Neuron (in vitro differentiated cells): ENCODE data around the gene LRRC58.
"Not testable (repeated sequence)": the region's sequence is repeated elsewhere in the genome, so short reads cannot be mapped to it uniquely, and the experiment has no call there.

Experiments used
- H2AFZ ChIP-seq: one replicate; pipeline ENCODE4 v1.6.1; 2013; ENCODE audit warnings: low read depth, mild to moderate bottlenecking, inconsistent platforms, low read length, moderate library complexity
- H3K27me3 ChIP-seq: one replicate; pipeline ENCODE4 v1.6.1; 2013; ENCODE audit warnings: low read length; ENCODE audit not compliant: insufficient read depth
- H3K36me3 ChIP-seq: one replicate; pipeline ENCODE4 v1.6.1; 2013; ENCODE audit warnings: low read length; ENCODE audit not compliant: insufficient read depth
- H3K4me1 ChIP-seq: one replicate; pipeline ENCODE4 v1.6.1; 2013; ENCODE audit warnings: low read length; ENCODE audit not compliant: insufficient read depth
- H3K4me3 ChIP-seq: 2 replicates; pipeline ENCODE4 v1.5.1; 2013; ENCODE audit warnings: mild to moderate bottlenecking, low read length, moderate library complexity
- H3K9me3 ChIP-seq: one replicate; pipeline ENCODE4 v1.6.1; 2013; ENCODE audit warnings: low read length

Gene LRRC58

DNA sequence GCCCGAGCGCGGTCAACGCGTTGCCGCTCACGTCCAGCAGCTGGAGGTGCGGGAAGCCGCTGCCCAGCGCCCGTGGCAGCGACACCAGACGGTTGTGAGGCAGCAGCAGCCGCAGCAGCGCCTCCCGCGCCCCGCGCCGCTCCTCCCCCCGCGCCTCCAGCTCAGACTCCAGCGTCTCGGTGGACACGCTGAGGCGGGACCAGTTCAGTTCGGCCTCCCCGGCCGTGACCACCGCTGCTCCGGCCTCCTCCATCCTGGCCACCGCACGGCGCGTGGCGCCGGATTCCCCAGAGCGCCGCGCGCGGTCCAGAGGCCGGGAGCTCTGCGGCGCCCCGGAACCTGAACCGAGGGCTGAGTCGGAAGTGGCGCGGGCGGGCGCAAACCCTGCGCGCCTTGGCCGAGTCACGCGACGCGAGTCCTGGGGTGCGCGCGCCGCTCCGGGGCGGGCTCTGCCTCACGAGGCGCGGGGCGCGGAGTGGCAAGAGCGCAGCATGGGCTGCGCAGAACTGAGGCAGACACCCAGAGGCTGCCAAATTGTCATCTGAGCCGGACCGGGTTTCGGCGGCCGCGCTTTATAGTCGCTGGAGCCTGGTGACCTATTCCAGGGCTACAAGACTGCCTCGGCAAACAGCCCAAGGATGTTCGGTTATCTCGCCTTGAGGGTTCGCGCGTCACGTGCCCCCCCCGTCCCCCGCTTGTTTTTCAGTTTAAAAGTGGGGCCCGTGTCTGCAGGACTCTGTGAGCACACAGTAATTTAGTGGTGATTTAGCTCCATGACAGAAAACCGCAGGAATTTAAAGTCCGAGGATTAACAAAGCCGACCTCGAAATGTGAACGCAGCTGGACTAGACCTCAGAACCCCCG lies at the start of gene LRRC58:
LRRC58 (minus strand) TSS at position 364 of the 864 bp plus-strand sequence; CDS start at position 253, 111 bp downstream.
- Histone ChIP-seq H3K36me3 (peaks cover 12% of the 10 kb centered on the region), H3K9me3 (no peaks in the 10 kb centered on the region)

DNA sequence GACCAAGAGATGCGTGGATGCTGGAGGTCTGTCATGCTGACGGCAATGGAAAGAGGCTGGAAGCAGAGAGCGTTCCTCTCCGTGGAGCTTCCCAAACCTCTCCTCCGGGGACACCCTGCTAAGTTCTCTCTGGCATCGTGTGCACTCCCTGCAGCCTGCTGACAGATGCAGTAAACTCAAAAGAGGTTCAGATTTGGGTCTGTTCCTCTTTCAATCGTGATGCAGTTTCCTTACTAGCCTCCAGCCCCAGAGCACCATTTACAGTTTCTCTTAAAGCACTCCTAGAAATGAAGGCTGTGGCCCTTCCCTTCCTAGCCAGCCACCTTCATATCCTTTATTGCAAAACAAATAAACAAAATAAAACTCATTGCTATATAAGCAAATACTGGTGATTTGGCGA lies 47.3 kb upstream of the LRRC58 start:
- Histone ChIP-seq H3K4me1 (no peaks in the 10 kb centered on the region), H3K36me3 (peaks cover 71% of the 10 kb centered on the region), H3K27me3 (no peaks in the 10 kb centered on the region), H3K9me3 (no peaks in the 10 kb centered on the region), H3K4me3 (no peak overlapping the region), H2AFZ (no peak overlapping the region)

More for the DNA sequence above, at the start of gene LRRC58:
- Histone ChIP-seq H3K4me3 (peak within 1 kb of the TSS; percentile 61), H2AFZ (peak within 1 kb of the TSS; percentile 94), H3K4me1 (peaks cover 10% of the 10 kb centered on the region), H3K27me3 (no peaks in the 10 kb centered on the region)

DNA sequence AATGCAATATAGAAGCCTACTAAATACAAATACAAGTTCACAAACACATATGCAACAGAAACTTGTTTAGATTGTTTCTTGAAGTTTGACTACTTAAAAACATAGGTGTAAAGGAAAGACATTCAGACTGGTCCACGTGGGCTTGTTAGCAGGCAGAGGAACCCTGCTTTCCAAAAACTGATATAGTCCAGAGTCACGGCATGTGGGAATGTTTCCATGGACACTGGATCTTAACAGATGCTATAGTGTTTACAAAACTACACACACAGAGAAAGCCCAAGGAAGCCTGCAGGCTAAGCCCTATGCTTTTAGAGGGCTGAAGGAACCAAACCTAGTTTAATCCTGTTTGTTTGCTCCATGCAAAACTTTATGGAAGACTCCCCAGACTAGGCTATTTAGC lies 45.2 kb upstream of the LRRC58 start:
- no peaks in the 10 kb centered on the region for H3K27me3 ChIP-seq
- no peak overlapping the region for H3K4me3 ChIP-seq
- peaks cover 50% of the 10 kb centered on the region for H3K36me3 ChIP-seq
- H2AFZ ChIP-seq = no peak overlapping the region
- no peaks in the 10 kb centered on the region for H3K4me1 ChIP-seq
- no peaks in the 10 kb centered on the region for H3K9me3 ChIP-seq

DNA sequence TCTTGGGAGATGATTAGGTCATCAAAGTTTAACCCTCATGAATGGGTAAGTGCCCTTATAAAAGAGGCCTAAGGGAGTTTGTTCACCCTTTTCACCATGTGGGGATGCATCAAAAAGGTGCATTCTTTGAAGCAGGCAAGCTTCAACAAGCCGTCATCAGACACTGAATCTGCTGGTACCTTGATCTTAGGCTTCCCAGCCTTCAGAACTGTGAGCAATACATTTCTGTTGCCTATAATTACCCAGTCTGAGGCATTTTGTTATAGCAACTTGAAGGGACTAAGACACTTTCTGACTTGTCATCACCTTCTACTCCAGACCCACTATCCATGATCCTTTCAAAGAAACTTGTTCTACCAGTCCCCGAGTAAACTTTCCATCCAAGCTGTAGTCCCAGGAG lies 44.6 kb upstream of the LRRC58 start:
- no peak overlapping the region for H2AFZ ChIP-seq
- no peaks in the 10 kb centered on the region for H3K27me3 ChIP-seq
- H3K36me3 ChIP-seq = peaks cover 44% of the 10 kb centered on the region
- no peaks in the 10 kb centered on the region for H3K4me1 ChIP-seq
- H3K9me3 ChIP-seq = no peaks in the 10 kb centered on the region
- H3K4me3 ChIP-seq = no peak overlapping the region

DNA sequence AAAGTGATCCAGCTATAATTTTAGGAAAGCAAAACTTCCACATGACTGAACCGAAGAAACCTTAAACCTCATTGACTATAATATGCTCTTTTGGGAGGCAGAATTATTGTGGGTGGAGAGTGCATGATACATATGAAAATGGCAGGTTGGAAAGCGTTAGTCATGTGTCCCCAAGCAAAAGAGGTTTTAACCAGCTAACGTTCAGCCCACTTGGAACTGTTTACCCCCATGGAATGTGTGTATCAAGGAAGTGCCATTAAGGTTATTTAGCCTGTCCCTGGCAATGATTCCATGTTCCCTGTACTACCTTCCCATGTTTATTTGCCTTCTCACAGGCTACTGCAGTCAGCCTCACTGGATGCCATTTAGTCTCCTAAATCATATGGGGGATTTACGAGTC lies 44.1 kb upstream of the LRRC58 start:
- Histone ChIP-seq H3K9me3 (no peaks in the 10 kb centered on the region), H3K36me3 (peaks cover 39% of the 10 kb centered on the region), H3K27me3 (no peaks in the 10 kb centered on the region), H2AFZ (no peak overlapping the region), H3K4me3 (no peak overlapping the region), H3K4me1 (no peaks in the 10 kb centered on the region)

DNA sequence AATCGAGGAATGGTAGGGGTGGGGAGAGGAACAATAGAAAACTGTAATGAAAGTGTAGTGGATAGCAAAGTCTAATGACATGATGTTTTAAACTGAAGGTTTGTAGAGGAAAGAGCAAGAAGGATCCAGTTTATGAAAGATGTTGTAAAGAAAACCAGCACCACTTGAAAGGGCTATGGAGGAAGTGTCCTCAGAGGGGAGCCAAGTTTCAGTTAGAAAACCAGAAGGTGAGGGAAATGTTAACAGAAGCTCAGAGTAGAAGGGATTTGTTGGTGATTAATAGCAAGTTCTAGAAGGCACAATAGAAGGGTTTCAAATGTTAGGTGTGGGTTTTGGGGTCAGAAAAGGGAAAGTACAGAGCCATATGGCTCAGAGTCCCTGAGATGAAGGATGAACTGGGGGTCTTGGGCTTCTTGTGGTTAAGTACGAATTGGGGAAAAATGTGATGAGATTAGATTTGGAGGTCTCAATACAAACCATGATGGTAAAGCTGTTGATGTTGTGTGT lies 33.8 kb upstream of the LRRC58 start:
- peaks cover 2% of the 10 kb centered on the region for H3K9me3 ChIP-seq
- no peaks in the 10 kb centered on the region for H3K27me3 ChIP-seq
- no peaks in the 10 kb centered on the region for H3K36me3 ChIP-seq
- no peak overlapping the region for H2AFZ ChIP-seq
- no peaks in the 10 kb centered on the region for H3K4me1 ChIP-seq
- no peak overlapping the region for H3K4me3 ChIP-seq

DNA sequence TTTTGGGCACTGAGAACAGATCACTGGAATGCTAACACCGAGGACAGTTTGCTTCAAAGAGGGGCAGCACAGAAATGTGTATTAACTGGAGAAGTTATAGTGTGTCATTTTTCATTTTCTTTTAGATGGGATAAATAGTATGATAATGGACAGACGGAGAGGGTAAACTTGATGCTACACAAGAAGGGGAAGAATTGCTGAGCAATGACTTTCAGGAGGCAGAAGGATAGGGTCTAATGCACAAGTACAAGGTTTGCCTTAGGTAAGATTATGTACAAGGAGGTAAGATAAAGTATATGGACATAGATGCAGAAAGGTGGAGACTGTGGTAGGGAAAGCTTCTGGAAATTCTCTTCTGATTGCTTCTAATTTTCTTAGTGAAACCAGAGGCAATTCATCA lies 32.3 kb upstream of the LRRC58 start:
- Histone ChIP-seq H2AFZ (no peak overlapping the region), H3K4me1 (no peaks in the 10 kb centered on the region), H3K36me3 (no peaks in the 10 kb centered on the region), H3K27me3 (no peaks in the 10 kb centered on the region), H3K9me3 (no peaks in the 10 kb centered on the region), H3K4me3 (no peak overlapping the region)

DNA sequence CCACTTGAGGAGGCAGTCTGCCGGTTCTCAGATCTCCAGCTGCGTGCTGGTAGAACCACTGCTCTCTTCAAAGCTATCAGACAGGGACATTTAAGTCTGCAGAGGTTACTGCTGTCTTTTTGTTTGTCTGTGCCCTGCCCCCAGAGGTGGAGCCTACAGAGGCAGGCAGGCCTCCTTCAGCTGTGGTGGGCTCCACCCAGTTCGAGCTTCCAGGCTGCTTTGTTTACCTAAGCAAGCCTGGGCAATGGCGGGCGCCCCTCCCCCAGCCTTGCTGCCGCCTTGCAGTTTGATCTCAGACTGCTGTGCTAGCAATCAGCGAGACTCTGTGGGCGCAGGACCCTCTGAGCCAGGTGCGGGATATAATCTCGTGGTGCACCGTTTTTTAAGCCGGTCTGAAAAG lies 28.8 kb upstream of the LRRC58 start:
- H3K4me1 ChIP-seq, H3K27me3 ChIP-seq, H3K9me3 ChIP-seq, H2AFZ ChIP-seq, H3K4me3 ChIP-seq, H3K36me3 ChIP-seq: not testable (repeated sequence)

DNA sequence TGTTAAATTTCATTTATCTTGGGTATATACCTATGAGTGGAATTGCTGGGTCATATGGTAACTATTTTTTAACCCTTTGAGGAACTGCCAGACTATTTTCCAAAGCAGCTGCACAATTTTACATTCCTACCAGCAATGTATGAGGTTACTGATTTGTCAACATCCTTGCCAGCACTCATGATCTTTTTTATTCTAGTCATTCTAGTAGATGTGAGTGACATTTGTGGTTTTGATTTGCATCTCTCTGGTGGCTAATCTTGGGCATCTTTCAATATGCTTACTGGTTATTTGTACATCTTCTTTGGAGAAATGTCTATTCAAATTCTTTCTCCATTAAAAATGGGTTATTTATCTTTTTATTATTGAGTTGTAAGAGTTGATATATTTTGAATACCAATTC lies 21.3 kb upstream of the LRRC58 start:
- Histone ChIP-seq H3K4me3 (no peak overlapping the region), H3K9me3 (no peaks in the 10 kb centered on the region), H3K36me3 (no peaks in the 10 kb centered on the region), H3K27me3 (no peaks in the 10 kb centered on the region), H2AFZ (no peak overlapping the region), H3K4me1 (no peaks in the 10 kb centered on the region)

DNA sequence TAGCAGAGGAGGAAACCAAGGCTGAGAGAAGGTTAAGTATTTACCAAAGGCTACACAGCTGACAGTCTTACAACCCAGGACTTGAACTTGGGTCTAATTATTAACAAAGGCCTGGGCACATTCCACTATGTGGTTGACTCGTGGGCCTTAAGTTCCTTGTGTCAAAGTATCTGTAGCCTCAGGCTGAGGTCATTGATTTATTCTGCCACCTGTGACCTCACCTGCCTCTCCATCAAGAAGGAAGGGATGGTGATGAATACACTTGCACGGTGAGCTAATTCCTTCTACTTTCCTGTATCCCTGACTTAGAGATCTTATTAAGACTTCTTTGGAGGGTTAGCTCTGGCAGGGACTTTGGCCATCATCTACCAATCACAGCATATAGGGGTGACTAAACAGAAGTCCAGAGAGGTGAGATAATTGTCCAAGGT lies 19.9 kb upstream of the LRRC58 start:
- Histone ChIP-seq H3K36me3 (no peaks in the 10 kb centered on the region), H3K4me1 (no peaks in the 10 kb centered on the region), H3K27me3 (no peaks in the 10 kb centered on the region), H2AFZ (no peak overlapping the region), H3K4me3 (no peak overlapping the region), H3K9me3 (no peaks in the 10 kb centered on the region)

DNA sequence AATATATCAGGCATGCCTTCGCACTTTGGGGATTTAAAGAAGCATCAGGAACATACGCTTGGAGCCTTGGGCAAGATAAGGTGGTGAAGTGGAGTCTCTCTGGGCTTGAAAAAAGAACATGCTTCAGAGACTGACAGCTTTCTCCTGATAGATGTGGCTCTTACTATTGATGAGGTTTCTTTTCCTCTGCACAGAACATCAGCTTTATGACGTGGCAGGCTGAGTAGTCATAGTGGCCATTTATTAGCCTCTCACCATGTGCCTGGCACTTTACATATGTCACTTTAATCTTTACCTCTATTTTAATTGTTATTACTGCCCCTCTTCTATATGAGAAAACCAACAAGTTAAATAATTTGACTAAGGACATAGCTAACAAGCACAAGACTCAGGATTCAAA lies 19.0 kb upstream of the LRRC58 start:
- Histone ChIP-seq H3K4me3 (no peak overlapping the region), H3K27me3 (no peaks in the 10 kb centered on the region), H2AFZ (no peak overlapping the region), H3K4me1 (no peaks in the 10 kb centered on the region), H3K9me3 (no peaks in the 10 kb centered on the region), H3K36me3 (no peaks in the 10 kb centered on the region)

DNA sequence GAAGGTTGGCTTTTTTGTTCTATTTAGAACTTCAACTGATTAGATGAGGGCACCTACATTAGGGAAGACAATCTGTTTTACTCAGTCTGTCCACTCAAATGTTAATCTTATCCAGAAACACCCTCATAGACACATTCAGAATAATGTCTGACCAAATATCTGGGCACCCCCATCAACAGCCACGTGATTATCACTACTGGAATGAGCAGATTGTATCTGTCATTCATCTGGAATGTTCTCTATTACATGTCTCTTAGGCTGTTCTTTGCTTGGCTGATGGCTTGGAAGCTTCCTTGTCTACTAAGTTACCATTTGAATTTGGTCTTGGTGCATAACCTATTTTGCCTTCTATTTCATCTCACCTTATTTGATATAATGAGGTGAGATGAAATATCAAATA lies 15.7 kb upstream of the LRRC58 start:
- H3K4me3 ChIP-seq = no peak overlapping the region
- no peak overlapping the region for H2AFZ ChIP-seq

DNA sequence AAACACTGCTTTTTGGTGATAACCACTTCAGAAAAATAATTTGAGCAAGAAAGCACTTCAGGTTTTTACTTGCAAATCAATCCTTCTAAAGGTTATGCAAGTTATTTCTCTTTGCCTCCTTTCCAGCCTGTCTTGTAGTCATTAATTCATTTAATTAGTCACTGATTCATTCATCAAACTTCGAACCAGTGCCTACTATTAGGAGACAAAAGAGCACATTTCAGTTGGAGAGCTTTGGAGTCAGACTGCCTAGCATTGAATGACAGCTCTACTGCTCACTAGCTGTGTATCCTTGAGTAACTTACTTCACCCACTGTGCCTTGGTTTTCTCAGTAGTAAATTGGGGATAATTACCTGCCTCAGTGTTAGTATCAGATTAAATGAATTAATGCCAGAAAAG lies 14.9 kb upstream of the LRRC58 start:
- Histone ChIP-seq H3K4me3 (no peak overlapping the region), H2AFZ (no peak overlapping the region), H3K9me3 (no peaks in the 10 kb centered on the region), H3K27me3 (no peaks in the 10 kb centered on the region), H3K4me1 (no peaks in the 10 kb centered on the region), H3K36me3 (no peaks in the 10 kb centered on the region)

More for the DNA sequence above, 15.7 kb upstream of the LRRC58 start:
- H3K9me3 ChIP-seq = no peaks in the 10 kb centered on the region
- H3K4me1 ChIP-seq = no peaks in the 10 kb centered on the region
- H3K27me3 ChIP-seq = no peaks in the 10 kb centered on the region
- H3K36me3 ChIP-seq = no peaks in the 10 kb centered on the region

DNA sequence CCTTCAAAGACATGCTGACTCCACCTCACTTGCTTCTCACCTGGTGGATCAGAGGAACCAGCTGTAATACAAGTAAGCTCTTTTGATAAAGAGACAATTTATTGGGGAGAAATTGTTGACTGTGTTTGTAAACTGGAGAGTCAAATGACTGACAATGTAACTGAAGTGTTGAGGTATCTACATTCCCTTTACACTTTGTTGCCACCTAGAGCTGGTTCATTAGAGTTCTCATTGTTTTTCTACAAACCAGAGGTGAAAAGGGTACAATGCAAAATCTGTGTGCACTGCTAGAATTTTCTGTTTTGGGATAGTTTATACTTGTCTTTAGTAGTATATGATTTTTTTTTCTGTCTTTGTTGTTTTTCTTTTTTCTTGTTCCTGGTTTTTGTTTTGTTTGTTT lies 8.7 kb upstream of the LRRC58 start:
- H2AFZ ChIP-seq = no peak overlapping the region
- H3K4me3 ChIP-seq = no peak overlapping the region
- H3K9me3 ChIP-seq = no peaks in the 10 kb centered on the region
- no peaks in the 10 kb centered on the region for H3K4me1 ChIP-seq
- no peaks in the 10 kb centered on the region for H3K27me3 ChIP-seq
- no peaks in the 10 kb centered on the region for H3K36me3 ChIP-seq
